MCF 10A (cell line): ENCODE results near the gene PTPN3. TPM values are rescaled to one million over a fixed set of nuclear protein-coding genes. Genes with fewer than 3 reads are reported as not detected.

Source experiments
- BruUV-seq: library from RNA; stranded (reverse); fragments of 400-500 nt; replicated peaks from 2 replicates; lab custom pipeline; 2021; lab: Mats Ljungman, UMichigan
- CTCF ChIA-PET: fragments of 300-600 bp; sonication (Branson Sonifier 250); formaldehyde crosslinking; extraction: SDS; loops from one replicate; lab custom pipeline; 2021; ENCODE audit warnings: antibody characterized with exemption, inconsistent platforms; lab: Yijun Ruan, JAX
- POLR2A ChIA-PET: fragments of 300-600, 350-650 bp; sonication (Branson Sonifier 250); formaldehyde crosslinking; extraction: SDS; loops from one replicate; lab custom pipeline; 2020; ENCODE audit warnings: antibody characterized with exemption, inconsistent platforms; lab: Yijun Ruan, JAX
- DNase-seq: peaks from one replicate; pipeline ENCODE4 v3.0.0-alpha.2; 2018; ENCODE audit not compliant: unreplicated experiment
- H3K27ac Mint-ChIP-seq: one replicate; pipeline ENCODE4 v1.8.0; 2022; ENCODE audit warnings: mild to moderate bottlenecking, low read depth, mixed read lengths; ENCODE audit not compliant: unreplicated experiment
- H3K27me3 Mint-ChIP-seq: one replicate; pipeline ENCODE4 v1.8.0; 2022; ENCODE audit warnings: mixed read lengths; ENCODE audit not compliant: insufficient read depth, unreplicated experiment
- H3K36me3 Mint-ChIP-seq: one replicate; pipeline ENCODE4 v1.8.0; 2022; ENCODE audit warnings: mild to moderate bottlenecking, moderate library complexity, mixed read lengths; ENCODE audit not compliant: insufficient read depth, unreplicated experiment
- H3K4me1 Mint-ChIP-seq: one replicate; pipeline ENCODE4 v1.8.0; 2022; ENCODE audit warnings: mixed read lengths; ENCODE audit not compliant: insufficient read depth, unreplicated experiment
- H3K4me3 Mint-ChIP-seq: one replicate; pipeline ENCODE4 v1.8.0; 2022; ENCODE audit warnings: mild to moderate bottlenecking, moderate library complexity, mixed read lengths; ENCODE audit not compliant: unreplicated experiment
- H3K9me3 Mint-ChIP-seq: one replicate; pipeline ENCODE4 v1.8.0; 2022; ENCODE audit warnings: mixed read lengths; ENCODE audit not compliant: unreplicated experiment
- CTCF ChIP-seq: fragments of 200-600 bp; IDR thresholded peaks from one replicate; pipeline ENCODE4 v1.8.0; 2022; ENCODE audit warnings: antibody characterized with exemption, mild to moderate bottlenecking; ENCODE audit not compliant: unreplicated experiment
- intact Hi-C: fragments of 100-400 bp; cut with micrococcal nuclease; formaldehyde crosslinking; loops from 2 replicates; pipeline ENCODE4 v1.14.1; 2022
- total RNA-seq: library from RNA; stranded (reverse); gene quantifications from 2 replicates; pipeline ENCODE4 v1.2.3, GENCODE V29; 2022

Gene PTPN3
- total RNA-seq, 1 experiment from 2014 or later: 6.9 TPM

- no peaks in the 10 kb centered on the region for H3K36me3 Mint-ChIP-seq
- ChIA-PET CTCF (interaction anchor here (0.8 to 1.2 kb wide), 2 partner anchors 9 to 14 kb away, joined by 4 to 5 read pairs; no protein-coding TSS in a partner anchor), POLR2A (interaction anchor here (1.1 to 1.6 kb wide), 2 partner anchors 9 to 216 kb away, joined by 4 read pairs; partner anchors contain the start of gene TMEM245)
- DNase-seq: no peak
- H3K4me1 Mint-ChIP-seq: peaks cover 22% of the 10 kb centered on the region
- H3K4me3 Mint-ChIP-seq: no peak overlapping the region
- H3K27me3 Mint-ChIP-seq: no peaks in the 10 kb centered on the region
- BruUV-seq: no TSS peak
- intact Hi-C loops: no loop called here
- no peak overlapping the region for H3K27ac Mint-ChIP-seq
- no peak for TF ChIP-seq CTCF
- no peaks in the 10 kb centered on the region for H3K9me3 Mint-ChIP-seq
These were observed 162.2 kb downstream of the PTPN3 start for GRCh38 chr9:109335929-109336328.

DNA sequence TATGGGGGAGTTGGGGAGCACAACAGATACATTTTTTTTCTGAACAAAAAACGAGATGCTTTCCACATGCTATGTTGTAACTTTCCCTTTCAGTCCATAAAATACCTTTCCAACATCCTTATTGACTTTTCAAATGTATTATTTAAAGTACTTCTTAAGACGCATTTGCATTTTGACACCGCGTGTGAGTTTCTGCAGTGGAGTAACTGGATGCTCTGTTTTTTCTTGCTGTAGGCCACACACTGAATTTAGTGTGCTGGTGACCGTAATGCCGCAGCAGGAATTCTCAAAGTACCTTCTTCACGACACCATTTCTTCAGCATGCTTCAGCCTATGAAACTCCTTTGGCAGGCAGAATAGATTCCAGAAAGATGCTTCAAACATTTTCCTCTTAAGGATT lies 163.0 kb downstream of the PTPN3 start:
- CTCF ChIA-PET: no interaction called here
- no peaks in the 10 kb centered on the region for H3K9me3 Mint-ChIP-seq
- TF ChIP-seq CTCF: no peak
- peaks cover 27% of the 10 kb centered on the region for H3K4me1 Mint-ChIP-seq
- no peak for DNase-seq
- BruUV-seq: no TSS peak
- no peak overlapping the region for H3K4me3 Mint-ChIP-seq
- no peaks in the 10 kb centered on the region for H3K36me3 Mint-ChIP-seq
- POLR2A ChIA-PET: interaction anchor here (0.6 kb wide), 1 partner anchor 274 kb away, joined by 3 read pairs; no protein-coding TSS in a partner anchor
- no peak overlapping the region for H3K27ac Mint-ChIP-seq
- intact Hi-C loops: no loop called here
- H3K27me3 Mint-ChIP-seq: no peaks in the 10 kb centered on the region

DNA sequence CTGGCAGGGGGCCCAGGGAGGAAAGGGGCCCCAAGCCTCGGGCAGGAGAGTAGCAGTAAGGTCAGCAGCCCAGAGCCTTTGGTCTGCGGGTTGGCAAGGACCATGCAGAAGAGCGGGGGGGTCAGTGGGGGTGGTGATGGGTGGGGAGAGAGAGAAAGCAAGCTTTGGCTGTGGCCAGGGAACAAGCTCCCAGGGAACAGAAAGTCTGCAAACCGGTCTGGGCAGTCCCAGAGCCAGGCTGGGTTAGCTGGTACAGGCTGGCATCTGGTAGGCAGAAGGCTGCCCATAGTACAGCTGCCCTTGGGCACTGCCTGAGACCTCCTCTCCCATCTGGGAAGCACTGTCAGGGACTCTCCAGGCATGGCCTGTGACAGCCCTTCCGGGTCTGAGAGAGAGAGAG lies 166.8 kb downstream of the PTPN3 start:
- Mint-ChIP-seq H3K9me3 (no peaks in the 10 kb centered on the region), H3K36me3 (no peaks in the 10 kb centered on the region), H3K4me1 (peaks cover 59% of the 10 kb centered on the region), H3K27me3 (no peaks in the 10 kb centered on the region), H3K4me3 (no peak overlapping the region), H3K27ac (peak overlapping the region; percentile 86)
- peak; percentile 64 for DNase-seq
- ChIA-PET POLR2A (interaction anchor here (0.9 to 1.2 kb wide), 2 partner anchors 15 to 18 kb away, joined by 3 to 4 read pairs; no protein-coding TSS in a partner anchor), CTCF (interaction anchor here (1.0 to 5.5 kb wide), 4 partner anchors 10 to 148 kb away, joined by 3 to 39 read pairs (median 6); no protein-coding TSS in a partner anchor)
- TF ChIP-seq CTCF: no peak
- BruUV-seq: no TSS peak
- intact Hi-C loops: no loop called here

DNA sequence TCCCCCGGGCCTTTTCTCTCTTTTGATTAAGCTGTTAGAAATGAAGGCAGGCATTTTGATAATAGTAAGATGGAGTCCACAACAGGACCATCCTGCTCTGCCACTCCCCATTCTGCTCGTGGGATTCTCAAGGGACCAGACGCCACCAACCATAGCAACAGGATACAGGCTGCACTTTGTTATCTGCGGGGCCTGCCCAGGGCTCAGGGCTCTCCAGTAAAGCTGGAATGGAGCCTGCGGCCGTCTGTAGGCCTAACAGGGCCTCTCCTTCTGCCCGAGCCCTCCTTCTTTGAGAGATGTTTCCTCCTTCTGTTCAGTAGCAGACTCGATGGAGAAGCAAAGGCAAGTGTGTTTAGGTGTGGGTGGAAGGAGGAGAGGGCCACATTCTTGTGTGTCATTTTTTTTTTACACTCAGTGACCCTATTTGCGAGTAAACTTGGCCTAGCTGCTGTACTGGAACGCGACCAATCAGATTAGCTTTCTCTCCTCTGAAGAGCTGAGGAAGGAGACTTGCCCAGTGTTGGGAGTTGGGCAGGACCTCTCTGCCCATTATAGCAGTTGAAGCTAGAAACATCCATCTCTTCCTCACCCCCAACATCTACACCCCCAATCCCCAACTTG lies 168.4 kb downstream of the PTPN3 start:
- peaks cover 66% of the 10 kb centered on the region for H3K4me1 Mint-ChIP-seq
- no peaks in the 10 kb centered on the region for H3K9me3 Mint-ChIP-seq
- no peaks in the 10 kb centered on the region for H3K36me3 Mint-ChIP-seq
- H3K27ac Mint-ChIP-seq: peak overlapping the region; percentile 92
- CTCF ChIA-PET: interaction anchor here (0.6 to 5.5 kb wide), 10 partner anchors 8 to 231 kb away, joined by 3 to 39 read pairs (median 4); no protein-coding TSS in a partner anchor
- H3K27me3 Mint-ChIP-seq: no peaks in the 10 kb centered on the region
- peak overlapping the region; percentile 52 for H3K4me3 Mint-ChIP-seq
- POLR2A ChIA-PET: interaction anchor here (0.6 to 2.1 kb wide), 10 partner anchors 11 to 215 kb away, joined by 3 to 10 read pairs (median 4); partner anchors contain the start of gene TMEM245
- BruUV-seq: no TSS peak
- intact Hi-C loops: loop anchor here (1.0 to 10.0 kb wide), 7 partner anchors 15 to 855 kb away; partner anchors contain the start of gene ACTL7B
- TF ChIP-seq CTCF: no peak
- no peak for DNase-seq
